Heart left ventricle (tissue), 16 donors: ENCODE results near the gene PLXNA3. TPM values are rescaled to one million over a fixed set of nuclear protein-coding genes. Genes with fewer than 3 reads are reported as not detected.

Experiments
- ATAC-seq, 4 donors: fragments of 200-7000 bp; cut with Tn5 transposase; one replicate each; pipeline ENCODE4 v1.9.1; 2020 to 2022; ENCODE audit warnings: moderate library complexity in 4 of 4, mild to moderate bottlenecking in 3 of 4, moderate number of reproducible peaks in 1 of 4
- DNase-seq, 5 donors: peaks; one replicate each; pipeline ENCODE4 v3.0.0-alpha.2; 2020
- H3K27ac ChIP-seq, 12 donors: fragments of 200-600 bp; sonication (generic) in 4 of 12; one replicate each; pipeline versions ENCODE4 v1.5.0 to v1.8.0; 2016 to 2022; ENCODE audit warnings: mild to moderate bottlenecking in 2 of 12
- H3K27me3 ChIP-seq, 9 donors: fragments of 200-600 bp; sonication (generic) in 2 of 9; one replicate each; pipeline versions ENCODE4 v1.5.1 to v1.8.0; 2016 to 2022; ENCODE audit warnings: mild to moderate bottlenecking in 3 of 9
- H3K36me3 ChIP-seq, 9 donors: fragments of 200-600 bp; sonication (generic) in 2 of 9; one replicate each; pipeline versions ENCODE4 v1.5.0 to v1.8.0; 2018 to 2022; ENCODE audit warnings: mild to moderate bottlenecking in 2 of 9
- H3K4me1 ChIP-seq, 12 donors: fragments of 200-600 bp; sonication (generic) in 4 of 12; one replicate each; pipeline versions ENCODE4 v1.5.0 to v1.8.0; 2016 to 2022; ENCODE audit warnings: mild to moderate bottlenecking in 3 of 12
- H3K4me3 ChIP-seq, 12 donors: fragments of 200-600 bp; sonication (generic) in 4 of 12; one replicate each; pipeline versions ENCODE4 v1.5.0 to v1.8.0; 2017 to 2022; ENCODE audit warnings: mild to moderate bottlenecking in 9 of 12, moderate library complexity in 4 of 12
- H3K9me3 ChIP-seq, 12 donors: fragments of 200-600 bp; sonication (generic) in 4 of 12; one replicate each; pipeline versions ENCODE4 v1.5.0 to v1.8.0; 2016 to 2022; ENCODE audit warnings: mild to moderate bottlenecking in 1 of 12
- CTCF ChIP-seq, 12 donors: fragments of 200-600 bp; sonication (generic) in 4 of 12; IDR thresholded peaks; one replicate each; pipeline versions ENCODE4 v1.5.0 to v1.8.0; 2018 to 2022; ENCODE audit warnings: antibody characterized with exemption in 12 of 12, mild to moderate bottlenecking in 5 of 12
- POLR2A ChIP-seq, 2 donors: fragments of 450-650 bp; IDR thresholded peaks; one replicate each; pipeline ENCODE4 v1.6.1; 2017; ENCODE audit warnings: antibody characterized with exemption in 2 of 2, mild to moderate bottlenecking in 2 of 2, moderate library complexity in 2 of 2
- WGBS, 4 donors: extraction: QIAGEN DNeasy Blood & Tissue Kit in 2 of 4; methylation state at CpG; one replicate each; pipeline versions ENCODE4 v1.1.5 to v1.1.7; 2013 to 2018; 5-methylcytosine and 5-hydroxymethylcytosine counted together
- intact Hi-C, 10 donors: fragments of 100-400 bp; cut with DNase I; formaldehyde crosslinking; loops; one replicate each; pipeline versions ENCODE4 v1.11.1 to v1.14.2; 2022
- polyA plus RNA-seq, 2 donors: library from polyadenylated mRNA; stranded (reverse); fragments of 200-250 nt; gene quantifications; one replicate each; pipeline ENCODE4 v1.2.3, GENCODE V29; 2013
- total RNA-seq, 9 donors: library from RNA; depleted of rRNA in 2 of 9; stranded (reverse); fragments of >200 nt in 2 of 9; fragmentation: NEBNext Ultra II Directional in 3 of 9; extraction: Animal tissue kit (Norgen Biotek cat#: 25700) in 3 of 9; gene quantifications; one replicate each; pipeline versions ENCODE4 v1.1.0 to v1.2.4, GENCODE V29; 2016 to 2023
- donor health status: ischemic (EF 13 %, LVEDD 7.1; RV severe dilation, severe dysfunction).
- donor health status: healthy with polysubstance abuse.
- donor health status: DM: no; HTN: yes; CAD: no.
- donor health status: DM: no; HTN: no; CAD: no.
- donor health status: ischemic (EF 25% LVEDD 6.9; RV normal size, moderate dysfunction).
- donor health status: ischemic (EF 25% LVEDD 5.7; RV mildly dilated, moderate dysfunction).
- donor health status: healthy.
- donor health status: DM: yes; HTN: yes; CAD: no.
- donor health status: ischemic (EF 35%, LVEDD 5.7; RV mildly dilated, moderate dysfunction).
- donor health status: nonischemic (EF 11% LVEDD 7.7; RV severe dilation, severe dysfunction).
- donor health status: DM: yes; HTN: yes; CAD: no.
- donor health status: PGD.
- donor health status: ischemic (EF 29% LVEDD 5.4; RV normal size, mild dysfunction).
- donor health status: nonischemic (EF 23%, LVEDD 6.1; RV moderate dilation, normal function).

Gene PLXNA3
- total and polyA plus RNA-seq, 11 donors = 4.7 to 46.6 (median 12.6) TPM

GRCh38 chrX:154486396-154487207, 28.5 kb downstream of the PLXNA3 start, which contains the start of gene UBL4A:
Gene UBL4A, minus strand, starts transcription at chrX:154486615. Its CDS starts 31 bp downstream, at chrX:154486584.
- peak; percentile 62 to 80 (median 72) for DNase-seq
- Histone ChIP-seq H3K36me3 (peaks cover 0 to 9% (median 6%) of the 10 kb centered on the region in 9 donors), H3K4me3 (peak within 1 kb of the TSS; percentile 50 to 92 (median 68)), H3K27me3 (no peaks in the 10 kb centered on the region), H3K27ac (peak within 1 kb of the TSS; percentile 78 to 96 (median 92)), H3K9me3 (no peaks in the 10 kb centered on the region), H3K4me1 (peaks cover 0 to 39% (median 17%) of the 10 kb centered on the region in 12 donors)
- WGBS, 4 donors = 1 to 47% (median 21%) methylated on average over 3 to 90 of the region's 95 CpGs
- intact Hi-C loops = no loop called here
- TF ChIP-seq CTCF (IDR thresholded peaks at IDR 0.05) = no peak
- no peak for TF ChIP-seq POLR2A (IDR thresholded peaks at IDR 0.05)
- ATAC-seq = peak in 3 of 4 donors; percentile 40 to 49 (median 41)

DNA sequence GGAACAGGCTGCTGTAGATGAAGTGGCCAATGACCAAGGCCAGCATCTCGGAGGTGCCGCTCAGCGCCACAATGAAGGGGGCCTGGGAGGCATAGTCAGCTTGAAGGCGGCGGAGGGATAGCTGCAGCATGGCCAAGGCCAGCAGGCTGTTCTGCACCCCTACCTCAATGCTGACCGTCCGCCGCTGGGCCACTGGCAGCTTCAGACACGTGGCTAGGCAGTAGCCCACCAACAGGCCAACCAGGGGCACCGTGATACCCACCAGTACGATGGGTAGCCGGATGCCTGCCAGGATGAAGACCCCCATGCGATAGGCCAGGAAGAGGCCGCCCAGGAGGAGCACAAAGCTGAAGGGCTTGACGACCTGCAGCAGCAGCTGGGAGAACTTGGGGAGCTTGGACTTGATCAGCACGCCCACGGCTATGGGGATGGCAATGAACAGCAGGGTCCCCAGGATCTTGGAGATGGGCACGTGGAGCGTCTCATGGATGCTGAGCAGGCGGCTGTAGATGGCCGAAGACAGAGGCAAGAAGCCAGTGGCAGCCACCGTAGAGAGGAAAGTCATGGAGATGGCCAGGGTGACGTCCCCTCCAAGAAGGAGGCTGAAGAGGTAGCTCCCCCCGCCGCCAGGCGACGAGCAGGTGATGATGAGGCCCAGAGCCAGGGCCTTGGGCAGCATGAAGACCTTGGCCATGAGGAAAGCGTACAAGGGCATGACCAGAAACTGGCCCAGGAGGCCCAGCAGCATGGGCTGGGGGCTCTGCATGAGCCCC, 29.6 kb downstream of the PLXNA3 start:
- H3K27me3 ChIP-seq = no peaks in the 10 kb centered on the region
- ATAC-seq = no peak
- H3K36me3 ChIP-seq = peaks cover 0 to 9% (median 6%) of the 10 kb centered on the region in 9 donors
- DNase-seq = no peak
- H3K27ac ChIP-seq = peak overlapping the region in 9 of 12 donors; percentile 81 to 96 (median 91)
- peaks cover 0 to 39% (median 17%) of the 10 kb centered on the region in 12 donors for H3K4me1 ChIP-seq
- peak overlapping the region in 1 of 12 donors; percentile 92 for H3K4me3 ChIP-seq
- intact Hi-C loops = no loop called here
- no peaks in the 10 kb centered on the region for H3K9me3 ChIP-seq
- no peak for TF ChIP-seq POLR2A (IDR thresholded peaks at IDR 0.05)
- no peak for TF ChIP-seq CTCF (IDR thresholded peaks at IDR 0.05)
- 92 to 95% (median 93%) methylated on average over 22 to 28 of the region's 28 CpGs for WGBS, 4 donors

DNA sequence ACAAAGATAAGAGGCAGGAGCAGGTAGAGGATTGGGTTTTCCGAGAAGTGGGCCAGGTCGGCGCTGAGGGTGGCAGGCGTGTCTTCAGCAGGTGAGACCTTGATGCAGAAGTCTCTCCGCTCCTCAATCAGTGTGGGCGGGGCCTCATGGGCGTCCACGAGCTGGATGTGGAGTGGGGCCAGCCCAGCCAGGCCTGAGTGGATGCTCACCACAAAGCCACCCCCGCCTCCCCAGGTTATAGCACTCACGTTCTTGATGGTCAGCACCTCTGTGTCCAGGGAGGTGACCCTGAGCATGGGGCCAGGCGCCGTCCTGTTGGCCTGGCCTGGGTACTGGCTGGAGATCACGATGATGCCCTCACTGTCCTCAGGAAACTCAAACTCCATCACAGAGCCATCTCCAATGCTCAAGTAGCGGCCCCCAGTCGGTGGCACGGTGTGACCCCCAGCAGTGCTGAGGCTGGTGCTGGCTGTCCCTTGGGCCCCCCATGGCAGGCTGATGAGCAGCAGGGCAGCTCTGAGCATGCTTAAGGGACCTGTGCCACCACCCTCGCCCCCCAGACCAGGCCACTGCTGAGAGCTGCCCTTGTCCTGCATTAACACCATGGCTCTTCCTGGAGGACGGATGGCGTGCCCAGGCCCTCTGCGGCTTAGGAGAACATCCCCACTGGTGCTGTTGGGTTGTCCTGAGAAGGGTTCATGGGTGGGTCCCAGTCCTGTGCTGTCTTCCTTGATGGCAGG, 30.4 kb downstream of the PLXNA3 start:
- H3K4me1 ChIP-seq = peaks cover 0 to 38% (median 17%) of the 10 kb centered on the region in 12 donors
- no peak overlapping the region for H3K4me3 ChIP-seq
- no peak for DNase-seq
- no peaks in the 10 kb centered on the region for H3K9me3 ChIP-seq
- no peak overlapping the region for H3K27ac ChIP-seq
- 88 to 93% (median 90%) methylated on average over 14 to 20 of the region's 20 CpGs for WGBS, 4 donors
- H3K27me3 ChIP-seq = no peaks in the 10 kb centered on the region
- intact Hi-C loops = no loop called here
- H3K36me3 ChIP-seq = peaks cover 0 to 9% (median 6%) of the 10 kb centered on the region in 9 donors
- TF ChIP-seq POLR2A (IDR thresholded peaks at IDR 0.05) (no peak), CTCF (IDR thresholded peaks at IDR 0.05) (no peak)
- ATAC-seq = no peak
